GM04503 (cell line): Measurements from ENCODE around the gene PCDH9.

Experiments used
- DNase-seq: peaks from one replicate; pipeline ENCODE4 v3.0.0-alpha.2; 2012; ENCODE audit warnings: low read depth

Gene PCDH9

GRCh38 chr13:66748712-66749111 is 481.4 kb downstream of the PCDH9 start:
- no peak for DNase-seq

GRCh38 chr13:66745307-66745706 is 484.8 kb downstream of the PCDH9 start:
- DNase-seq, result no peak

GRCh38 chr13:66723576-66723975 is 506.6 kb downstream of the PCDH9 start:
- no peak for DNase-seq

GRCh38 chr13:66716538-66716937 is 513.6 kb downstream of the PCDH9 start:
- no peak for DNase-seq

- no peak for DNase-seq
These were observed 515.3 kb downstream of the PCDH9 start for GRCh38 chr13:66714795-66715194.

GRCh38 chr13:66704110-66704509 is 526.0 kb downstream of the PCDH9 start:
- DNase-seq, result no peak

GRCh38 chr13:66703597-66703996 is 526.5 kb downstream of the PCDH9 start:
- DNase-seq, result no peak

GRCh38 chr13:66700117-66700601 is 530.0 kb downstream of the PCDH9 start:
- no peak for DNase-seq

GRCh38 chr13:66693656-66694055 is 536.5 kb downstream of the PCDH9 start:
- DNase-seq, result no peak

GRCh38 chr13:66691149-66691548 is 539.0 kb downstream of the PCDH9 start:
- no peak for DNase-seq

GRCh38 chr13:66689628-66690027 is 540.5 kb downstream of the PCDH9 start:
- DNase-seq, result no peak

GRCh38 chr13:66689037-66689619 is 541.0 kb downstream of the PCDH9 start:
- no peak for DNase-seq

- DNase-seq, result no peak
These were observed 548.7 kb downstream of the PCDH9 start for GRCh38 chr13:66681403-66681802.

- no peak for DNase-seq
These were observed 550.1 kb downstream of the PCDH9 start for GRCh38 chr13:66680031-66680430.

- DNase-seq, result no peak
These were observed 554.5 kb downstream of the PCDH9 start for GRCh38 chr13:66675620-66676019.

- peak; percentile 75 for DNase-seq
These were observed 556.7 kb downstream of the PCDH9 start for GRCh38 chr13:66673401-66673800.

GRCh38 chr13:66665991-66666390 is 564.1 kb downstream of the PCDH9 start:
- peak; percentile 34 for DNase-seq

- DNase-seq, result no peak
These were observed 566.4 kb downstream of the PCDH9 start for GRCh38 chr13:66663711-66664110.

GRCh38 chr13:66663206-66663605 is 566.9 kb downstream of the PCDH9 start:
- DNase-seq, result no peak

- DNase-seq, result no peak
These were observed 568.8 kb downstream of the PCDH9 start for GRCh38 chr13:66661336-66661735.

GRCh38 chr13:66660468-66660813 is 569.7 kb downstream of the PCDH9 start:
- no peak for DNase-seq

- no peak for DNase-seq
These were observed 570.3 kb downstream of the PCDH9 start for GRCh38 chr13:66659701-66660467.

- no peak for DNase-seq
These were observed 570.9 kb downstream of the PCDH9 start for GRCh38 chr13:66659286-66659685.
